Caco-2 (cell line): ENCODE data around the gene ZNF367. TPM values are rescaled to one million over a fixed set of nuclear protein-coding genes. Genes with fewer than 3 reads are reported as not detected.
A peak's percentile ranks its signal among the peaks of the same experiment; 100 is the strongest.
"Not testable (repeated sequence)": the region's sequence is repeated elsewhere in the genome, so short reads cannot be mapped to it uniquely, and the experiment has no call there.

ENCODE experiments used
- BruUV-seq: library from RNA; stranded (reverse); fragments of 400-500 nt; replicated peaks from 2 replicates; lab custom pipeline; 2021; lab: Mats Ljungman, UMichigan
- CTCF ChIA-PET: fragments of 300-600 bp; sonication (Branson Sonifier 250); formaldehyde crosslinking; loops from one replicate; lab custom pipeline; 2022; ENCODE audit warnings: antibody characterized with exemption; lab: Charles Lee
- POLR2A ChIA-PET: fragments of 300-600 bp; sonication (Branson Sonifier 250); formaldehyde crosslinking; loops from one replicate; lab custom pipeline; 2022; ENCODE audit warnings: antibody characterized with exemption; lab: Charles Lee
- DNase-seq, 2 experiments: peaks; one replicate each; pipeline versions ENCODE4 v3.0.0 to v3.0.0-alpha.2; 2020 to 2022
- H3K27me3 ChIP-seq: replicated peaks from 2 replicates; pipeline ENCODE4 v1.6.0; 2011; ENCODE audit warnings: low read length; ENCODE audit not compliant: control insufficient read depth, insufficient read depth
- H3K36me3 ChIP-seq: 2 replicates; pipeline ENCODE4 v1.5.1; 2011; ENCODE audit warnings: low read length; ENCODE audit not compliant: control insufficient read depth, insufficient read depth
- H3K4me1 ChIP-seq: fragments of 250-450 bp; sonication (Bioruptor Pico); 2 replicates; pipeline ENCODE4 v1.5.1; 2020; ENCODE audit warnings: mild to moderate bottlenecking
- H3K4me3 ChIP-seq: 2 replicates; pipeline ENCODE4 v1.5.1; 2011; ENCODE audit warnings: low read depth, mild to moderate bottlenecking, control low read depth, low read length
- H3K9me3 ChIP-seq: fragments of 250-450 bp; sonication (Bioruptor Pico); 2 replicates; pipeline ENCODE4 v1.5.1; 2020; ENCODE audit warnings: mild to moderate bottlenecking, moderate library complexity
- H3K27ac Mint-ChIP-seq: one replicate; pipeline ENCODE4 v1.8.0; 2022; ENCODE audit warnings: mixed read lengths; ENCODE audit not compliant: unreplicated experiment
- H3K27me3 Mint-ChIP-seq: one replicate; pipeline ENCODE4 v1.8.0; 2022; ENCODE audit warnings: mixed read lengths; ENCODE audit not compliant: insufficient read depth, unreplicated experiment
- H3K36me3 Mint-ChIP-seq: one replicate; pipeline ENCODE4 v1.8.0; 2022; ENCODE audit warnings: mild to moderate bottlenecking, mixed read lengths; ENCODE audit not compliant: insufficient read depth, unreplicated experiment
- H3K4me1 Mint-ChIP-seq: one replicate; pipeline ENCODE4 v1.8.0; 2022; ENCODE audit warnings: low read depth, mixed read lengths; ENCODE audit not compliant: unreplicated experiment
- H3K4me3 Mint-ChIP-seq: one replicate; pipeline ENCODE4 v1.8.0; 2022; ENCODE audit warnings: mild to moderate bottlenecking, moderate library complexity, mixed read lengths; ENCODE audit not compliant: unreplicated experiment
- H3K9me3 Mint-ChIP-seq: one replicate; pipeline ENCODE4 v1.8.0; 2022; ENCODE audit warnings: mixed read lengths; ENCODE audit not compliant: unreplicated experiment
- CTCF ChIP-seq, 2 experiments: fragments of 200-600 bp in 1 of 2; IDR thresholded peaks; 1 replicate in 1 of 2; 2 replicates in 1 of 2; pipeline versions ENCODE4 v1.5.1 to v1.8.0; 2011 to 2022; ENCODE audit warnings: antibody characterized with exemption in 1 of 2, control low read depth in 1 of 2, inconsistent platforms in 1 of 2, low read depth in 1 of 2, low read length in 1 of 2, mild to moderate bottlenecking in 1 of 2, moderate library complexity in 1 of 2; ENCODE audit not compliant: insufficient read depth in 1 of 2, severe bottlenecking in 1 of 2, unreplicated experiment in 1 of 2
- intact Hi-C: fragments of 100-400 bp; cut with micrococcal nuclease; formaldehyde crosslinking; loops from one replicate; pipeline ENCODE4 v1.10.0; 2022; ENCODE audit not compliant: unreplicated experiment
- total RNA-seq: library from RNA; stranded (reverse); gene quantifications from 2 replicates; pipeline ENCODE4 v1.2.3, GENCODE V29; 2022

Gene ZNF367
- total RNA-seq, 1 experiment from 2014 or later, result 10.0 TPM

DNA sequence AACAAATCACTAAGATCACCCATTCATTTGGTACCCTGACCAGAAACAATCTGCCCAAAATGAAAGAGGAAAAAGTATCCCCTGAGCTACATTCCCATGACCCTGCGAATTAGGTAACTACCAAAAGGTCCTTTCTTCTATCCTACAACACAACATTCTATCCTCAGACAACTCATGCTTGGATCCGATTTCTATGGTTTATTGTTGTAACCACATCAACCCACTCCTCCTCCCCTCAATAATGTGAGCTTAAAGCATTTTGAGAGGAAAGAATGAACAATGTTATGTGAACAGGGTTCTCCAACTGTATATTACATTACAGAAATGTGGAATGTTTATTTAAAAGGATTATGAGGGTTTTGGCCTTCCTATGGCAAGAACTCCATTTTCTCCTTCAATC, 38.7 kb downstream of the ZNF367 start:
- no peak for TF ChIP-seq CTCF (IDR thresholded peaks at IDR 0.05; ENCODE audit: insufficient read depth in 1 of 2, low read depth in 1 of 2, low read length in 1 of 2, severe bottlenecking in 1 of 2, unreplicated experiment in 1 of 2)
- ChIA-PET CTCF (interaction anchor here (0.7 kb wide), 1 partner anchor 993 kb away, joined by 5 read pairs; no protein-coding TSS in a partner anchor), POLR2A (no interaction called here)
- H3K9me3 ChIP-seq, result no peaks in the 10 kb centered on the region
- no peaks in the 10 kb centered on the region for H3K9me3 Mint-ChIP-seq
- H3K27me3 ChIP-seq, result no peaks in the 10 kb centered on the region
- H3K4me1 Mint-ChIP-seq, result peaks cover 36% of the 10 kb centered on the region
- no TSS peak for BruUV-seq
- no peak overlapping the region for H3K4me3 Mint-ChIP-seq
- no peaks in the 10 kb centered on the region for H3K27me3 Mint-ChIP-seq
- H3K36me3 Mint-ChIP-seq, result peaks cover 49% of the 10 kb centered on the region
- H3K4me1 ChIP-seq, result peaks cover 35% of the 10 kb centered on the region
- DNase-seq, result no peak
- no peak overlapping the region for H3K27ac Mint-ChIP-seq
- H3K4me3 ChIP-seq, result no peak overlapping the region
- intact Hi-C loops, result loop anchor here (5.0 kb wide), 1 partner anchor 38 kb away; the partner anchor contains the start of gene ZNF367
- no peaks in the 10 kb centered on the region; the same call in 1 of the 2 replicates for H3K36me3 ChIP-seq

- POLR2A ChIA-PET, result no interaction called here
- no TSS peak for BruUV-seq
- no peak for TF ChIP-seq CTCF (IDR thresholded peaks at IDR 0.05; ENCODE audit: insufficient read depth in 1 of 2, low read depth in 1 of 2, low read length in 1 of 2, severe bottlenecking in 1 of 2, unreplicated experiment in 1 of 2)
- no peaks in the 10 kb centered on the region for H3K9me3 ChIP-seq
- no peaks in the 10 kb centered on the region for H3K27me3 Mint-ChIP-seq
- H3K4me3 Mint-ChIP-seq, result no peak overlapping the region
- peaks cover 31% of the 10 kb centered on the region for H3K4me1 ChIP-seq
- peaks cover 41% of the 10 kb centered on the region for H3K36me3 Mint-ChIP-seq
- H3K27ac Mint-ChIP-seq, result no peak overlapping the region
- intact Hi-C loops, result loop anchor here (5.0 kb wide), 1 partner anchor 39 kb away; the partner anchor contains the start of gene ZNF367
- no peaks in the 10 kb centered on the region for H3K27me3 ChIP-seq
- no peaks in the 10 kb centered on the region; the same call in 1 of the 2 replicates for H3K36me3 ChIP-seq
- DNase-seq, result no peak
- no peaks in the 10 kb centered on the region for H3K9me3 Mint-ChIP-seq
- H3K4me3 ChIP-seq, result no peak overlapping the region
- CTCF ChIA-PET, result interaction anchor here (1.3 to 1.5 kb wide), 2 partner anchors 49 to 50 kb away, joined by 3 to 4 read pairs; no protein-coding TSS in a partner anchor
- H3K4me1 Mint-ChIP-seq, result peaks cover 36% of the 10 kb centered on the region
Observed at GRCh38 chr9:96378187-96378586, 40.0 kb downstream of the ZNF367 start.

GRCh38 chr9:96376891-96377874, 41.0 kb downstream of the ZNF367 start:
- BruUV-seq, result no TSS peak
- TF ChIP-seq CTCF (IDR thresholded peaks at IDR 0.05; ENCODE audit: insufficient read depth in 1 of 2, low read depth in 1 of 2, low read length in 1 of 2, severe bottlenecking in 1 of 2, unreplicated experiment in 1 of 2), result no peak
- H3K9me3 ChIP-seq, result no peaks in the 10 kb centered on the region
- H3K4me3 ChIP-seq, result no peak overlapping the region
- Mint-ChIP-seq H3K36me3 (peaks cover 50% of the 10 kb centered on the region), H3K4me3 (peak overlapping the region; percentile 48), H3K27me3 (no peaks in the 10 kb centered on the region), H3K9me3 (no peaks in the 10 kb centered on the region), H3K4me1 (peaks cover 36% of the 10 kb centered on the region), H3K27ac (peak overlapping the region; percentile 84)
- CTCF ChIA-PET, result interaction anchor here (1.3 to 1.5 kb wide), 2 partner anchors 48 to 49 kb away, joined by 3 to 4 read pairs; no protein-coding TSS in a partner anchor
- intact Hi-C loops, result loop anchor here (1.0 to 5.0 kb wide), 2 partner anchors 33 to 40 kb away; partner anchors contain the start of gene ZNF367
- POLR2A ChIA-PET, result interaction anchor here (0.8 kb wide), 1 partner anchor 73 kb away, joined by 3 read pairs; the partner anchor contains the start of gene HABP4
- DNase-seq, result peak; percentile 44 to 56
- H3K27me3 ChIP-seq, result no peaks in the 10 kb centered on the region
- H3K4me1 ChIP-seq, result peaks cover 35% of the 10 kb centered on the region
- no peaks in the 10 kb centered on the region; the same call in 1 of the 2 replicates for H3K36me3 ChIP-seq

DNA sequence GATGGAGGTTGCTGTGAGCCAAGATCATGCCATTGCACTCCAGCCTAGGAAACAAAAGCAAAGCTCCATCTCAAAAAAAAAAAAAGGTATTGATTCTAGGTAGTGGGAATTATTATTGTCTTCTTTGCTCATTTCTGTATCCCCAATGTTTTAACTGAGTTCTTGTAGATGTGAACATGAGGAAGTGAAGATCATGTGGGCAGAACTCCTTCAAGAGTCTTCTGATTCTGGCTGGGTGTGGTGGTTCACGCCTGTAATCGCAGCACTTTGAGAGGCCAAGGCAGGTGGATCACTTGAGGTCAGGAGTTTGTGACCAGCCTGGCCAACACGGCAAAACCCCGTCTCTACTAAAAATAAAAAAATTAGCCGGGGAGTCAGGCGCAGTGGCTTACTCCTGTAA, 42.7 kb downstream of the ZNF367 start:
- H3K9me3 ChIP-seq, H3K27me3 ChIP-seq, H3K27ac Mint-ChIP-seq, CTCF ChIA-PET, H3K9me3 Mint-ChIP-seq, DNase-seq, H3K4me3 ChIP-seq, BruUV-seq, H3K27me3 Mint-ChIP-seq, POLR2A ChIA-PET, H3K4me3 Mint-ChIP-seq, H3K36me3 ChIP-seq: not testable (repeated sequence)
- H3K4me1 Mint-ChIP-seq, result peaks cover 21% of the 10 kb centered on the region
- peaks cover 45% of the 10 kb centered on the region for H3K36me3 Mint-ChIP-seq
- intact Hi-C loops, result loop anchor here (5.0 kb wide), 1 partner anchor 42 kb away; the partner anchor contains the start of gene ZNF367
- H3K4me1 ChIP-seq, result peaks cover 30% of the 10 kb centered on the region
